Measurements from ENCODE around the gene PRUNE2.

DNA sequence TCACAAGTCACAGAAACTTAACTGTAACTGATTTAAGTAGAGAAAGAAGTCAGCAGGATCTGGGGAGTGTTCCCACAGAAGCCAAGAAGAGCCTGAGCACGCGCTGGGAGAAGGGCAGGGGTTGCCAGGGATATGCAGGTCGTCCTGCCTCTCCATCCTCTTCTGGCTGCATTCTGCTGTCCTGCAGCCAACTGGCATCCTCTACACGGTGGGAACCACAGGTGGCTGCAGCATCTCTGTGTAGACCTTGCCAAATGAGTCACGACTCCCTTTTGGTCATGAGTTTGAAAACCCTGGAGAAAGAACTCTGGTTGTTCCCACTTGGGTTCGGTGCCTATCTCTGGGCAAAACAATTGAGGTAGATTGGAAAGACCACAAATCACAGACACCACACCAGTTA lies 180.0 kb downstream of the PRUNE2 start:
- TF ChIP-seq, protein P1, sequence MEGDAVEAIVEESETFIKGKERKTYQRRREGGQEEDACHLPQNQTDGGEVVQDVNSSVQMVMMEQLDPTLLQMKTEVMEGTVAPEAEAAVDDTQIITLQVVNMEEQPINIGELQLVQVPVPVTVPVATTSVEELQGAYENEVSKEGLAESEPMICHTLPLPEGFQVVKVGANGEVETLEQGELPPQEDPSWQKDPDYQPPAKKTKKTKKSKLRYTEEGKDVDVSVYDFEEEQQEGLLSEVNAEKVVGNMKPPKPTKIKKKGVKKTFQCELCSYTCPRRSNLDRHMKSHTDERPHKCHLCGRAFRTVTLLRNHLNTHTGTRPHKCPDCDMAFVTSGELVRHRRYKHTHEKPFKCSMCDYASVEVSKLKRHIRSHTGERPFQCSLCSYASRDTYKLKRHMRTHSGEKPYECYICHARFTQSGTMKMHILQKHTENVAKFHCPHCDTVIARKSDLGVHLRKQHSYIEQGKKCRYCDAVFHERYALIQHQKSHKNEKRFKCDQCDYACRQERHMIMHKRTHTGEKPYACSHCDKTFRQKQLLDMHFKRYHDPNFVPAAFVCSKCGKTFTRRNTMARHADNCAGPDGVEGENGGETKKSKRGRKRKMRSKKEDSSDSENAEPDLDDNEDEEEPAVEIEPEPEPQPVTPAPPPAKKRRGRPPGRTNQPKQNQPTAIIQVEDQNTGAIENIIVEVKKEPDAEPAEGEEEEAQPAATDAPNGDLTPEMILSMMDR (IDR thresholded peaks at IDR 0.05), result no peak
- TF ChIP-seq POLR2A (IDR thresholded peaks at IDR 0.05), result no peak
- no peak for TF ChIP-seq POLR2AphosphoS5 (IDR thresholded peaks at IDR 0.05)

Measured in prostate gland (tissue), 2 donors.